Measurements from ENCODE around the gene KCNMA1. TPM values are rescaled to one million over a fixed set of nuclear protein-coding genes. Genes with fewer than 3 reads are reported as not detected.

The KCNMA1 gene
- total RNA-seq, 4 donors from 2014 or later = 4.6 to 10.5 (median 7.8) TPM

GRCh38 chr10:77231375-77231774, 406.2 kb downstream of the KCNMA1 start:
- H3K27ac ChIP-seq = no peak overlapping the region
- no peaks in the 10 kb centered on the region for H3K9me3 ChIP-seq
- no peak overlapping the region for H3K4me3 ChIP-seq
- H3K4me1 ChIP-seq = no peaks in the 10 kb centered on the region
- WGBS = 88% methylated on average over 3 of the region's 3 CpGs
- DNase-seq (ENCODE audit: low spot score in 2 of 2) = no peak
- no peak for TF ChIP-seq POLR2AphosphoS5 (IDR thresholded peaks at IDR 0.05)
- no peak for TF ChIP-seq POLR2A (IDR thresholded peaks at IDR 0.05)
- no peak for TF ChIP-seq EP300 (IDR thresholded peaks at IDR 0.05)
- TF ChIP-seq, protein P1, sequence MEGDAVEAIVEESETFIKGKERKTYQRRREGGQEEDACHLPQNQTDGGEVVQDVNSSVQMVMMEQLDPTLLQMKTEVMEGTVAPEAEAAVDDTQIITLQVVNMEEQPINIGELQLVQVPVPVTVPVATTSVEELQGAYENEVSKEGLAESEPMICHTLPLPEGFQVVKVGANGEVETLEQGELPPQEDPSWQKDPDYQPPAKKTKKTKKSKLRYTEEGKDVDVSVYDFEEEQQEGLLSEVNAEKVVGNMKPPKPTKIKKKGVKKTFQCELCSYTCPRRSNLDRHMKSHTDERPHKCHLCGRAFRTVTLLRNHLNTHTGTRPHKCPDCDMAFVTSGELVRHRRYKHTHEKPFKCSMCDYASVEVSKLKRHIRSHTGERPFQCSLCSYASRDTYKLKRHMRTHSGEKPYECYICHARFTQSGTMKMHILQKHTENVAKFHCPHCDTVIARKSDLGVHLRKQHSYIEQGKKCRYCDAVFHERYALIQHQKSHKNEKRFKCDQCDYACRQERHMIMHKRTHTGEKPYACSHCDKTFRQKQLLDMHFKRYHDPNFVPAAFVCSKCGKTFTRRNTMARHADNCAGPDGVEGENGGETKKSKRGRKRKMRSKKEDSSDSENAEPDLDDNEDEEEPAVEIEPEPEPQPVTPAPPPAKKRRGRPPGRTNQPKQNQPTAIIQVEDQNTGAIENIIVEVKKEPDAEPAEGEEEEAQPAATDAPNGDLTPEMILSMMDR (IDR thresholded peaks at IDR 0.05) = no peak
- H3K27me3 ChIP-seq = no peaks in the 10 kb centered on the region
- no peaks in the 10 kb centered on the region for H3K36me3 ChIP-seq

GRCh38 chr10:77230194-77230593, 407.4 kb downstream of the KCNMA1 start:
- H3K27ac ChIP-seq = no peak overlapping the region
- DNase-seq (ENCODE audit: low spot score in 2 of 2) = no peak
- H3K36me3 ChIP-seq = no peaks in the 10 kb centered on the region
- 90% methylated on average over 5 of the region's 5 CpGs for WGBS
- no peaks in the 10 kb centered on the region for H3K9me3 ChIP-seq
- H3K4me1 ChIP-seq = no peaks in the 10 kb centered on the region
- TF ChIP-seq POLR2A (IDR thresholded peaks at IDR 0.05) = no peak
- TF ChIP-seq, protein P1 (IDR thresholded peaks at IDR 0.05) = no peak
- TF ChIP-seq EP300 (IDR thresholded peaks at IDR 0.05) = no peak
- no peak for TF ChIP-seq POLR2AphosphoS5 (IDR thresholded peaks at IDR 0.05)
- H3K27me3 ChIP-seq = no peaks in the 10 kb centered on the region
- no peak overlapping the region for H3K4me3 ChIP-seq

- DNase-seq (ENCODE audit: low spot score in 2 of 2) = no peak
- H3K4me3 ChIP-seq = no peak overlapping the region
- H3K4me1 ChIP-seq = no peaks in the 10 kb centered on the region
- no peaks in the 10 kb centered on the region for H3K27me3 ChIP-seq
- H3K27ac ChIP-seq = no peak overlapping the region
- TF ChIP-seq EP300 (IDR thresholded peaks at IDR 0.05) (no peak), POLR2A (IDR thresholded peaks at IDR 0.05) (no peak), POLR2AphosphoS5 (IDR thresholded peaks at IDR 0.05) (no peak)
- TF ChIP-seq, protein P1 (IDR thresholded peaks at IDR 0.05) = no peak
- WGBS = 93% methylated on average over 3 of the region's 3 CpGs
- H3K9me3 ChIP-seq = no peaks in the 10 kb centered on the region
- no peaks in the 10 kb centered on the region for H3K36me3 ChIP-seq
Measured at GRCh38 chr10:77229704-77230103, 407.9 kb downstream of the KCNMA1 start.

GRCh38 chr10:77228559-77228958, 409.0 kb downstream of the KCNMA1 start:
- WGBS = 92% methylated on average over 5 of the region's 5 CpGs
- Histone ChIP-seq H3K27ac (no peak overlapping the region), H3K4me1 (no peaks in the 10 kb centered on the region), H3K9me3 (no peaks in the 10 kb centered on the region), H3K4me3 (no peak overlapping the region), H3K36me3 (no peaks in the 10 kb centered on the region), H3K27me3 (no peaks in the 10 kb centered on the region)
- TF ChIP-seq POLR2AphosphoS5 (IDR thresholded peaks at IDR 0.05) = no peak
- no peak for TF ChIP-seq EP300 (IDR thresholded peaks at IDR 0.05)
- no peak for TF ChIP-seq POLR2A (IDR thresholded peaks at IDR 0.05)
- TF ChIP-seq, protein P1 (IDR thresholded peaks at IDR 0.05) = no peak
- no peak for DNase-seq (ENCODE audit: low spot score in 2 of 2)

GRCh38 chr10:77226853-77227565, 410.6 kb downstream of the KCNMA1 start:
- Histone ChIP-seq H3K4me1 (no peaks in the 10 kb centered on the region), H3K27me3 (no peaks in the 10 kb centered on the region), H3K27ac (no peak overlapping the region), H3K9me3 (no peaks in the 10 kb centered on the region), H3K4me3 (no peak overlapping the region), H3K36me3 (no peaks in the 10 kb centered on the region)
- no peak for TF ChIP-seq POLR2AphosphoS5 (IDR thresholded peaks at IDR 0.05)
- TF ChIP-seq, protein P1 (IDR thresholded peaks at IDR 0.05) = no peak
- TF ChIP-seq EP300 (IDR thresholded peaks at IDR 0.05) = no peak
- no peak for TF ChIP-seq POLR2A (IDR thresholded peaks at IDR 0.05)
- DNase-seq (ENCODE audit: low spot score in 2 of 2) = no peak
